ENCODE results near the gene C1QTNF9. TPM values are rescaled to one million over a fixed set of nuclear protein-coding genes. Genes with fewer than 3 reads are reported as not detected.
"Not testable (repeated sequence)": the region's sequence is repeated elsewhere in the genome, so short reads cannot be mapped to it uniquely, and the experiment has no call there.

Gene C1QTNF9
- total and polyA plus RNA-seq, 4 donors: 0.10 to 0.25 (median 0.19) TPM; not detected in 1

DNA sequence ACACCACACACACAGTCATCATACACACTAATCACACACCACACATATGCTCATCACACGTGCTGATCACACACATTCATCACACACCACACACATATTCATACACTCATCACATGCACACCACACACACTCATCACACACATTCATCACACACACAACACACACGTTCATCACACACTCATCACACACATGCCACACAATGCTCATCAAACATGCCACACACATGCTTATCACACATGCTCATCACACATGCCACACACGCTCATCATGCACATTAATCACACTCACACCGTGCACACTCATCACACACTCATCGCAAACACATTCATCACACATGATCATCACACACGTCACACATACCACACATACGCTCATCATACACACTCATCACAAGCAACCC is 47.5 kb downstream of the C1QTNF9 start (continued):
- TF ChIP-seq, protein P1, sequence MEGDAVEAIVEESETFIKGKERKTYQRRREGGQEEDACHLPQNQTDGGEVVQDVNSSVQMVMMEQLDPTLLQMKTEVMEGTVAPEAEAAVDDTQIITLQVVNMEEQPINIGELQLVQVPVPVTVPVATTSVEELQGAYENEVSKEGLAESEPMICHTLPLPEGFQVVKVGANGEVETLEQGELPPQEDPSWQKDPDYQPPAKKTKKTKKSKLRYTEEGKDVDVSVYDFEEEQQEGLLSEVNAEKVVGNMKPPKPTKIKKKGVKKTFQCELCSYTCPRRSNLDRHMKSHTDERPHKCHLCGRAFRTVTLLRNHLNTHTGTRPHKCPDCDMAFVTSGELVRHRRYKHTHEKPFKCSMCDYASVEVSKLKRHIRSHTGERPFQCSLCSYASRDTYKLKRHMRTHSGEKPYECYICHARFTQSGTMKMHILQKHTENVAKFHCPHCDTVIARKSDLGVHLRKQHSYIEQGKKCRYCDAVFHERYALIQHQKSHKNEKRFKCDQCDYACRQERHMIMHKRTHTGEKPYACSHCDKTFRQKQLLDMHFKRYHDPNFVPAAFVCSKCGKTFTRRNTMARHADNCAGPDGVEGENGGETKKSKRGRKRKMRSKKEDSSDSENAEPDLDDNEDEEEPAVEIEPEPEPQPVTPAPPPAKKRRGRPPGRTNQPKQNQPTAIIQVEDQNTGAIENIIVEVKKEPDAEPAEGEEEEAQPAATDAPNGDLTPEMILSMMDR (IDR thresholded peaks at IDR 0.05; ENCODE audit: low read depth, low read length, missing input control): no peak

- Histone ChIP-seq H3K36me3 (ENCODE audit: control insufficient read depth in 4 of 4, insufficient read depth in 3 of 4, low read depth in 1 of 4, low read length in 3 of 4) (no peaks in the 10 kb centered on the region), H3K9me3 (ENCODE audit: control insufficient read depth in 4 of 4, low read length in 3 of 4) (no peaks in the 10 kb centered on the region), H3K4me3 (ENCODE audit: low read depth in 1 of 3, low read length in 3 of 3) (no peak overlapping the region), H3K9ac (ENCODE audit: low read depth in 1 of 2, low read length in 2 of 2) (no peak overlapping the region), H3K4me1 (ENCODE audit: control insufficient read depth in 4 of 4, insufficient read depth in 4 of 4, low read length in 3 of 4) (no peaks in the 10 kb centered on the region), H3K27ac (ENCODE audit: low read depth in 1 of 2, low read length in 2 of 2) (no peak overlapping the region), H3K27me3 (ENCODE audit: control insufficient read depth in 4 of 4, insufficient read depth in 4 of 4, low read length in 3 of 4) (no peaks in the 10 kb centered on the region)
- no peak for DNase-seq (ENCODE audit: low spot score)
- TF ChIP-seq FOXA2 (IDR thresholded peaks at IDR 0.05): no peak
- TF ChIP-seq TAF1 (conservative IDR thresholded peaks at IDR 0.05): no peak
- TF ChIP-seq EGR1 (IDR thresholded peaks at IDR 0.05; ENCODE audit: low read depth in 2 of 2): no peak
- TF ChIP-seq SP1 (IDR thresholded peaks at IDR 0.05): no peak
- no peak for TF ChIP-seq ATF3 (IDR thresholded peaks at IDR 0.05)
- TF ChIP-seq NR2F2 (IDR thresholded peaks at IDR 0.05): no peak
- TF ChIP-seq RXRA (IDR thresholded peaks at IDR 0.05): no peak
- TF ChIP-seq, protein P2, sequence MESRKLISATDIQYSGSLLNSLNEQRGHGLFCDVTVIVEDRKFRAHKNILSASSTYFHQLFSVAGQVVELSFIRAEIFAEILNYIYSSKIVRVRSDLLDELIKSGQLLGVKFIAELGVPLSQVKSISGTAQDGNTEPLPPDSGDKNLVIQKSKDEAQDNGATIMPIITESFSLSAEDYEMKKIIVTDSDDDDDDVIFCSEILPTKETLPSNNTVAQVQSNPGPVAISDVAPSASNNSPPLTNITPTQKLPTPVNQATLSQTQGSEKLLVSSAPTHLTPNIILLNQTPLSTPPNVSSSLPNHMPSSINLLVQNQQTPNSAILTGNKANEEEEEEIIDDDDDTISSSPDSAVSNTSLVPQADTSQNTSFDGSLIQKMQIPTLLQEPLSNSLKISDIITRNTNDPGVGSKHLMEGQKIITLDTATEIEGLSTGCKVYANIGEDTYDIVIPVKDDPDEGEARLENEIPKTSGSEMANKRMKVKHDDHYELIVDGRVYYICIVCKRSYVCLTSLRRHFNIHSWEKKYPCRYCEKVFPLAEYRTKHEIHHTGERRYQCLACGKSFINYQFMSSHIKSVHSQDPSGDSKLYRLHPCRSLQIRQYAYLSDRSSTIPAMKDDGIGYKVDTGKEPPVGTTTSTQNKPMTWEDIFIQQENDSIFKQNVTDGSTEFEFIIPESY (IDR thresholded peaks at IDR 0.05): no peak
- no peak for TF ChIP-seq JUND (IDR thresholded peaks at IDR 0.05)
- TF ChIP-seq, protein P3, sequence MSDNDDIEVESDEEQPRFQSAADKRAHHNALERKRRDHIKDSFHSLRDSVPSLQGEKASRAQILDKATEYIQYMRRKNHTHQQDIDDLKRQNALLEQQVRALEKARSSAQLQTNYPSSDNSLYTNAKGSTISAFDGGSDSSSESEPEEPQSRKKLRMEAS (IDR thresholded peaks at IDR 0.05): no peak
- no peak for TF ChIP-seq GABPA (IDR thresholded peaks at IDR 0.05 in 1 of 2, conservative IDR thresholded peaks at IDR 0.05 in 1 of 2)
- TF ChIP-seq HNF4A (conservative IDR thresholded peaks at IDR 0.05): no peak
- TF ChIP-seq, protein P4, sequence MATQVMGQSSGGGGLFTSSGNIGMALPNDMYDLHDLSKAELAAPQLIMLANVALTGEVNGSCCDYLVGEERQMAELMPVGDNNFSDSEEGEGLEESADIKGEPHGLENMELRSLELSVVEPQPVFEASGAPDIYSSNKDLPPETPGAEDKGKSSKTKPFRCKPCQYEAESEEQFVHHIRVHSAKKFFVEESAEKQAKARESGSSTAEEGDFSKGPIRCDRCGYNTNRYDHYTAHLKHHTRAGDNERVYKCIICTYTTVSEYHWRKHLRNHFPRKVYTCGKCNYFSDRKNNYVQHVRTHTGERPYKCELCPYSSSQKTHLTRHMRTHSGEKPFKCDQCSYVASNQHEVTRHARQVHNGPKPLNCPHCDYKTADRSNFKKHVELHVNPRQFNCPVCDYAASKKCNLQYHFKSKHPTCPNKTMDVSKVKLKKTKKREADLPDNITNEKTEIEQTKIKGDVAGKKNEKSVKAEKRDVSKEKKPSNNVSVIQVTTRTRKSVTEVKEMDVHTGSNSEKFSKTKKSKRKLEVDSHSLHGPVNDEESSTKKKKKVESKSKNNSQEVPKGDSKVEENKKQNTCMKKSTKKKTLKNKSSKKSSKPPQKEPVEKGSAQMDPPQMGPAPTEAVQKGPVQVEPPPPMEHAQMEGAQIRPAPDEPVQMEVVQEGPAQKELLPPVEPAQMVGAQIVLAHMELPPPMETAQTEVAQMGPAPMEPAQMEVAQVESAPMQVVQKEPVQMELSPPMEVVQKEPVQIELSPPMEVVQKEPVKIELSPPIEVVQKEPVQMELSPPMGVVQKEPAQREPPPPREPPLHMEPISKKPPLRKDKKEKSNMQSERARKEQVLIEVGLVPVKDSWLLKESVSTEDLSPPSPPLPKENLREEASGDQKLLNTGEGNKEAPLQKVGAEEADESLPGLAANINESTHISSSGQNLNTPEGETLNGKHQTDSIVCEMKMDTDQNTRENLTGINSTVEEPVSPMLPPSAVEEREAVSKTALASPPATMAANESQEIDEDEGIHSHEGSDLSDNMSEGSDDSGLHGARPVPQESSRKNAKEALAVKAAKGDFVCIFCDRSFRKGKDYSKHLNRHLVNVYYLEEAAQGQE (IDR thresholded peaks at IDR 0.05): no peak
- no peak for TF ChIP-seq HNF4G (IDR thresholded peaks at IDR 0.05)
- no peak for TF ChIP-seq YY1 (IDR thresholded peaks at IDR 0.05)
- no peak for TF ChIP-seq FOXA1 (IDR thresholded peaks at IDR 0.05)
- WGBS: 93% methylated on average over 15 of the region's 15 CpGs
Measured at GRCh38 chr13:24357756-24358155, 48.4 kb downstream of the C1QTNF9 start.

DNA sequence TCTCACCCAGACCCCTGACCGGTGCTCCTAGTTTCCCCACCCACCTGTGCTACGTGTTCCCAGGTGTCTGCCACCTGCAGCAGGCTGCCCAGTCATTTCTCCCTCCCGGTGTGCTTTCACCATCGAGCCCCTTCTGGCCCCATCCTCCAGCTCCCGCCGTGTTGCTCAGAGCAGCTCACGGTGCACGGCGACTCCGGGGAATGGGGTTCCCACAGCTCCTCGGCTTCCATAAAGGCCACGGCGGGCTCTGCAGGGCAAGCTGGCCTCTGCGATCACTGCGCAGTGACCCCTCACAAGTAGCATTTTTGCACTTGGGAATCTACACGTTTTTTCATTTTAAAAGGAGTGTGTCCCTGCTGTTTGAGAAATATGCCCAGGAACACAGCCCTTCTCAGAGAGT is 49.5 kb downstream of the C1QTNF9 start:
- not testable (repeated sequence) for DNase-seq (ENCODE audit: low spot score); H3K9me3 ChIP-seq (ENCODE audit: control insufficient read depth in 4 of 4, low read length in 3 of 4); H3K27me3 ChIP-seq (ENCODE audit: control insufficient read depth in 4 of 4, insufficient read depth in 4 of 4, low read length in 3 of 4); H3K4me3 ChIP-seq (ENCODE audit: low read depth in 1 of 3, low read length in 3 of 3); H3K4me1 ChIP-seq (ENCODE audit: control insufficient read depth in 4 of 4, insufficient read depth in 4 of 4, low read length in 3 of 4); H3K27ac ChIP-seq (ENCODE audit: low read depth in 1 of 2, low read length in 2 of 2); H3K9ac ChIP-seq (ENCODE audit: low read depth in 1 of 2, low read length in 2 of 2); H3K36me3 ChIP-seq (ENCODE audit: control insufficient read depth in 4 of 4, insufficient read depth in 3 of 4, low read depth in 1 of 4, low read length in 3 of 4)
- WGBS: 87% methylated on average over 16 of the region's 16 CpGs

DNA sequence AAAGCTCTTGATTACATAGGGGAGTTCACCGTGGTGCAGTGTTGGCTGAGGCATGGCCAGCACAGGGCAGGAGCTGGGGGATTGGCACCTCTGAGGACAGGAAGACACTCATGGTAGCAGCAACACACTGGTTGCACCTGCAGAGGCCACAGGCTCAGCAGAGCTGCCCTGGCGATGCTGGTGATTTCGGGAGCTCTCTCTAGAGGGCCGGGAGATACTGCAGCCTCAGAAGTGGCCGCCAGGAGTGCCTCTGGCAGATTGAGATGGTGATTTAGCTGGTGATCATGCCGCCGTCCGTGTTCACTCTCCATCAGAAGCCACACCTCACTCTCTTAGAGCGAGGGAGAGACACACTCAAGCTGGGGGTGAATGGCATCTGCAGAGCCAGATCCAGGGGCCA is 49.9 kb downstream of the C1QTNF9 start:
- not testable (repeated sequence) for H3K4me3 ChIP-seq (ENCODE audit: low read depth in 1 of 3, low read length in 3 of 3); H3K36me3 ChIP-seq (ENCODE audit: control insufficient read depth in 4 of 4, insufficient read depth in 3 of 4, low read depth in 1 of 4, low read length in 3 of 4)
- 70% methylated on average over 9 of the region's 9 CpGs for WGBS

More for the DNA sequence above, 49.9 kb downstream of the C1QTNF9 start:
- H3K9ac ChIP-seq (ENCODE audit: low read depth in 1 of 2, low read length in 2 of 2); H3K4me1 ChIP-seq (ENCODE audit: control insufficient read depth in 4 of 4, insufficient read depth in 4 of 4, low read length in 3 of 4); H3K9me3 ChIP-seq (ENCODE audit: control insufficient read depth in 4 of 4, low read length in 3 of 4); H3K27ac ChIP-seq (ENCODE audit: low read depth in 1 of 2, low read length in 2 of 2); DNase-seq (ENCODE audit: low spot score); H3K27me3 ChIP-seq (ENCODE audit: control insufficient read depth in 4 of 4, insufficient read depth in 4 of 4, low read length in 3 of 4): not testable (repeated sequence)

Data from liver (tissue), 9 donors.